SK-N-SH (cell line): Measurements from ENCODE around the gene NUP35. TPM values are rescaled to one million over a fixed set of nuclear protein-coding genes. Genes with fewer than 3 reads are reported as not detected.

Experiments
- CTCF ChIA-PET: fragments of 300-600, 350-600 bp; formaldehyde crosslinking; extraction: SDS; loops from one replicate; lab custom pipeline; 2021; lab: Yijun Ruan, JAX
- POLR2A ChIA-PET: fragments of 350-600 bp; sonication (Branson Sonifier 250); formaldehyde crosslinking; extraction: SDS; loops from one replicate; lab custom pipeline; 2020; ENCODE audit warnings: antibody characterized with exemption, inconsistent platforms; lab: Yijun Ruan, JAX
- DNase-seq: peaks from one replicate; pipeline ENCODE4 v3.0.0; 2012
- H2AFZ ChIP-seq: fragments of 200-600 bp; sonication (generic); 2 replicates; pipeline ENCODE4 v1.8.1; 2016; ENCODE audit warnings: antibody characterized with exemption, mild to moderate bottlenecking, low read depth
- H3F3A ChIP-seq: fragments of 200-600 bp; sonication (generic); replicated peaks from 2 replicates; pipeline ENCODE3; 2016; ENCODE audit warnings: antibody characterized with exemption, mild to moderate bottlenecking; ENCODE audit not compliant: insufficient read depth
- H3K27ac ChIP-seq, 2 experiments: fragments of 200-500 bp in 1 of 2; fragments of 200-600 bp in 1 of 2; sonication (Bioruptor generic) in 1 of 2; sonication (generic), shearing (Covaris generic) in 1 of 2; 2 replicates each; pipeline versions ENCODE4 v1.5.1 to v1.6.1; 2014 to 2016; ENCODE audit warnings: low read depth in 2 of 2, inconsistent platforms in 1 of 2, low read length in 1 of 2, mild to moderate bottlenecking in 1 of 2, mixed read lengths in 1 of 2
- H3K27me3 ChIP-seq: fragments of 200-600 bp; sonication (generic), shearing (Covaris generic); 2 replicates; pipeline ENCODE4 v1.6.1; 2016; ENCODE audit warnings: mixed run types; ENCODE audit not compliant: insufficient read depth
- H3K36me3 ChIP-seq, 2 experiments: fragments of 200-500 bp in 1 of 2; fragments of 200-600 bp in 1 of 2; sonication (Bioruptor generic) in 1 of 2; sonication (generic) in 1 of 2; replicated peaks in 1 of 2; 2 replicates each; pipeline versions ENCODE3 to v1.5.1; 2014 to 2016; ENCODE audit warnings: low read length in 1 of 2, mild to moderate bottlenecking in 1 of 2; ENCODE audit not compliant: insufficient read depth in 2 of 2, control insufficient read depth in 1 of 2
- H3K4me1 ChIP-seq, 2 experiments: fragments of 200-500 bp in 1 of 2; fragments of 200-600 bp in 1 of 2; sonication (Bioruptor generic) in 1 of 2; sonication (generic), shearing (Covaris generic) in 1 of 2; 2 replicates each; pipeline versions ENCODE4 v1.5.1 to v1.6.1; 2014 to 2016; ENCODE audit warnings: low read depth in 1 of 2, low read length in 1 of 2, mixed run types in 1 of 2; ENCODE audit not compliant: insufficient read depth in 2 of 2, control insufficient read depth in 1 of 2
- H3K4me2 ChIP-seq: fragments of 200-600 bp; sonication (generic), shearing (Covaris generic); 2 replicates; pipeline ENCODE4 v1.6.1; 2017; ENCODE audit warnings: mixed run types
- H3K4me3 ChIP-seq, 2 experiments: fragments of 200-500 bp in 1 of 2; fragments of 200-600 bp in 1 of 2; sonication (Bioruptor generic) in 1 of 2; sonication (generic), shearing (Covaris generic) in 1 of 2; 2 replicates each; pipeline versions ENCODE4 v1.5.1 to v1.8.1; 2014 to 2016; ENCODE audit warnings: low read depth in 2 of 2, inconsistent platforms in 1 of 2, low read length in 1 of 2, mild to moderate bottlenecking in 1 of 2, mixed read lengths in 1 of 2, moderate library complexity in 1 of 2
- H3K79me2 ChIP-seq: fragments of 200-600 bp; sonication (generic); 2 replicates; pipeline ENCODE4 v1.8.1; 2017; ENCODE audit warnings: mild to moderate bottlenecking; ENCODE audit not compliant: insufficient read depth
- H3K9ac ChIP-seq: fragments of 200-600 bp; sonication (generic); 2 replicates; pipeline ENCODE4 v1.6.1; 2017; ENCODE audit warnings: mixed run types
- H3K9me2 ChIP-seq: fragments of 200-600 bp; sonication (generic); 2 replicates; pipeline ENCODE4 v1.6.1; 2017; ENCODE audit warnings: mixed run types
- H3K9me3 ChIP-seq: fragments of 200-600 bp; sonication (generic); 2 replicates; pipeline ENCODE4 v1.6.1; 2017; ENCODE audit warnings: mixed run types, mild to moderate bottlenecking, moderate library complexity
- H4K20me1 ChIP-seq: fragments of 200-600 bp; sonication (generic); 2 replicates; pipeline ENCODE4 v1.6.1; 2017; ENCODE audit warnings: mild to moderate bottlenecking, mixed run types; ENCODE audit not compliant: insufficient read depth
- EZH2phosphoT487 ChIP-seq: fragments of 200-600 bp; sonication (generic); IDR thresholded peaks from 2 replicates; pipeline ENCODE4 v1.6.1; 2017; ENCODE audit warnings: low read depth, mixed run types, mild to moderate bottlenecking, antibody characterized with exemption, moderate library complexity, borderline replicate concordance
- RFX5 ChIP-seq: IDR thresholded peaks from 2 replicates; pipeline ENCODE4 v1.6.1; 2012; ENCODE audit warnings: mild to moderate bottlenecking, improper control_type of control experiment, low read length
- WGBS: methylation state at CpG from one replicate; pipeline ENCODE4 v1.1.6; 2017; ENCODE audit warnings: low lambda C conversion rate; 5-methylcytosine and 5-hydroxymethylcytosine counted together
- polyA plus RNA-seq, 3 experiments: library from polyadenylated mRNA; depleted of rRNA; stranded (reverse); fragments of >200 nt; gene quantifications; 2 replicates each; pipeline ENCODE4 v1.2.3, GENCODE V29; 2012

Gene NUP35
- polyA plus RNA-seq, 1 of the 3 experiments (the other 2 are of a cell fraction): 9.1 TPM

DNA sequence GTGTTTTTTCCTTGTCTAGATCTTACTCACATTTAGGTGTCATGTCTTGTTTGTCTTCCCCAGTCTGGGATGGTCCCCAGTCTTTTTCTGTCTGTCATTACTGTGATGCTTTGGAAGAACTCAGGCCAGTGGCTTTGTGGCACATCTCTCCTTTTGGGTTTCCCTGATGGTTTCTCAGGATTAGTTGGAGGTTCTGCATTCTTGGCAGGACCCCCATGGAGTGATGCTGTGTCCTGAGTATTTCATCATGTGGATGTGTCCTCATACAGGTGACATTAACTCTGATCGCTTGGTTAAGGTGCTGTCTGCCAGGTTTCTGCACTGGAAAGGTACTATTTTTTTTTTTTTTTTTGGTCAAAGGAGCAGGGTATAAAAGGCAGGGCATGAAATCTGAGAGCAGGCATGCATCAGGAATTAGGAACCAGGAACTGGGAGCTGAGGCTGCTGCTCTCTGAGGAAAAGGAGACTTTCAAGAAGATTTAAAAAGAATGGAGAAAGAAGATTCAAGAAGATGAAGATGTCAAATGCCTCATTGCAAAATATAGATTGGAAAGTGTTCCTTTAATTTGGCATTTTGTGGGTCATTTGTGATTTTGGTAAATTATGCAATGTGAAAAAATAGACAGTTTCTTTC lies 85.3 kb downstream of the NUP35 start:
- Histone ChIP-seq H3K9me2 (no peaks in the 10 kb centered on the region), H4K20me1 (no peaks in the 10 kb centered on the region), H3K4me3 (no peak overlapping the region), H3K27me3 (no peaks in the 10 kb centered on the region), H2AFZ (no peak overlapping the region), H3K36me3 (peaks cover 0 to 8% of the 10 kb centered on the region in 2 experiments), H3F3A (no peaks in the 10 kb centered on the region), H3K79me2 (no peaks in the 10 kb centered on the region), H3K9me3 (0 out of 2 replicates have a peak, but pooled peaks cover 8% of the 10 kb centered on the region), H3K9ac (no peak overlapping the region), H3K4me2 (no peak overlapping the region), H3K27ac (no peak overlapping the region), H3K4me1 (no peaks in the 10 kb centered on the region)
- ChIA-PET POLR2A (no interaction called here), CTCF (no interaction called here)
- 100% methylated on average over 1 of the region's 1 CpG for WGBS
- TF ChIP-seq EZH2phosphoT487 (no peak), RFX5 (no peak)
- DNase-seq: no peak

Other genes with a start within 250 kb of the NUP35 start
- 64.0 and 75.3 TPM in 2 replicates for gene NCKAP1, start 86.0 kb upstream of the NUP35 start, polyA plus RNA-seq (2012; rRNA removed)
- 0.85 and 1.4 TPM in 2 replicates for gene DUSP19, start 45.7 kb upstream of the NUP35 start, polyA plus RNA-seq (2012; rRNA removed)